Aorta (tissue), 5 donors: ENCODE measurements around the gene EEFSEC. TPM values are rescaled to one million over a fixed set of nuclear protein-coding genes. Genes with fewer than 3 reads are reported as not detected.

Experiments used
- ATAC-seq: fragments of 200-7000 bp; cut with Tn5 transposase; one replicate; pipeline ENCODE4 v1.9.1; 2022; ENCODE audit warnings: moderate library complexity; ENCODE audit not compliant: low FRiP score
- DNase-seq, 2 donors: peaks; one replicate each; pipeline ENCODE4 v3.0.0-alpha.2; 2020
- H3K27ac ChIP-seq, 2 donors: one replicate each; pipeline ENCODE4 v1.5.1; 2013; ENCODE audit warnings: low read length in 2 of 2, mild to moderate bottlenecking in 2 of 2, moderate library complexity in 2 of 2, control low read depth in 1 of 2, inconsistent platforms in 1 of 2, low read depth in 1 of 2
- H3K27me3 ChIP-seq, 2 donors: one replicate each; pipeline ENCODE4 v1.6.1; 2013; ENCODE audit warnings: control low read depth in 1 of 2, low read length in 1 of 2, mild to moderate bottlenecking in 1 of 2, moderate library complexity in 1 of 2; ENCODE audit not compliant: insufficient read depth in 2 of 2, control insufficient read depth in 1 of 2
- H3K36me3 ChIP-seq, 2 donors: one replicate each; pipeline ENCODE4 v1.6.1; 2013; ENCODE audit warnings: control low read depth in 1 of 2, low read length in 1 of 2, mild to moderate bottlenecking in 1 of 2; ENCODE audit not compliant: insufficient read depth in 2 of 2, control insufficient read depth in 1 of 2
- H3K4me1 ChIP-seq, 2 donors: one replicate each; pipeline ENCODE4 v1.6.1; 2013; ENCODE audit warnings: low read length in 2 of 2, control low read depth in 1 of 2, mild to moderate bottlenecking in 1 of 2, moderate library complexity in 1 of 2; ENCODE audit not compliant: insufficient read depth in 2 of 2, control insufficient read depth in 1 of 2
- H3K4me3 ChIP-seq, 2 donors: one replicate each; pipeline ENCODE4 v1.5.1; 2013; ENCODE audit warnings: low read length in 2 of 2, control low read depth in 1 of 2, mild to moderate bottlenecking in 1 of 2
- H3K9me3 ChIP-seq: one replicate; pipeline ENCODE4 v1.6.1; 2013; ENCODE audit warnings: mild to moderate bottlenecking, low read length; ENCODE audit not compliant: control insufficient read depth
- WGBS, 2 donors: extraction: QIAGEN DNeasy Blood & Tissue Kit; methylation state at CpG; one replicate each; pipeline ENCODE4 v1.1.7; 2013; 5-methylcytosine and 5-hydroxymethylcytosine counted together
- intact Hi-C, 2 donors: fragments of 100-400 bp; cut with DNase I; formaldehyde crosslinking; loops; one replicate each; pipeline versions ENCODE4 v1.14.2 to v1.15.0; 2022
- polyA plus RNA-seq, 2 donors: library from polyadenylated mRNA; stranded (reverse); fragments of 200-250 nt; gene quantifications; one replicate each; pipeline ENCODE4 v1.2.3, GENCODE V29; 2013
- total RNA-seq, 2 donors: library from RNA; stranded (reverse); fragmentation: NEBNext Ultra II Directional; extraction: Animal tissue kit (Norgen Biotek cat#: 25700); gene quantifications; one replicate each; pipeline ENCODE4 v1.2.1, GENCODE V29; 2021
- donor health status: healthy with polysubstance abuse.
- donor health status: Bipolar disorder and iron deficiency.
- donor health status: DM: no; HTN: no; CAD: no.
- donor health status: DM: no; HTN: no; CAD: no.
- donor health status: DM: yes; HTN: yes; CAD: no.

Gene EEFSEC
- total and polyA plus RNA-seq, 4 donors: 3.5 to 18.8 (median 11.6) TPM

DNA sequence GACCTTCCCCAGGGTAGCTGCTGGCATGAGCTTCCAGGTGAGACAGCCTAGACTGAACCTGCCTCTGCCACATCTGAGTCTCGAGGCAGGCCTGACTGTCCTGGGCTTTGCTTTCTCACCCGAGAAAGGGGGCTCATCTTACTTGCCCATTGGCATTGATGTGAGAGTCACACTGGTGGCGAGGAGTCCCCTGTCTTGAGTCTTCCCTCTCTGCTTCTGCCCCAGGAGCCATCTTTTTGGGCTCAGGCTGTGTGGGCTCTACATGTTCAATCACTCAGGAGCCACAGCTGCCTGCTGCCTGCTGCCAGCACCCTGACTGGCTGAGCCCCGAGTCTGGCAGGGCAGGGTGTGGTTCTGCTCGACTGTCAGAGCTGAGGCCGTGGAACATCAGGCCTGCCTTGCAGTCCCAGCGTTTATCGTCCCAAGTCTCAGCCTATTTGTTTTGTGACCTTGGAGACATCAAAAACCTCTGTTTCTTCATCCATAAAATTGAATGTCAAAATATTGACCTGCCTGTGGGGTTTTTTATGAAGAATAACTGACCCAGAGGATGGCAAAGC, 180.9 kb downstream of the EEFSEC start:
- Histone ChIP-seq H3K4me3 (no peak overlapping the region), H3K4me1 (no peaks in the 10 kb centered on the region), H3K27ac (no peak overlapping the region), H3K36me3 (no peaks in the 10 kb centered on the region), H3K27me3 (no peaks in the 10 kb centered on the region), H3K9me3 (no peaks in the 10 kb centered on the region)
- DNase-seq (no peak), ATAC-seq (no peak)
- WGBS, 2 donors: 88 to 91% methylated on average over 8 of the region's 8 CpGs
- intact Hi-C loops: no loop called here

DNA sequence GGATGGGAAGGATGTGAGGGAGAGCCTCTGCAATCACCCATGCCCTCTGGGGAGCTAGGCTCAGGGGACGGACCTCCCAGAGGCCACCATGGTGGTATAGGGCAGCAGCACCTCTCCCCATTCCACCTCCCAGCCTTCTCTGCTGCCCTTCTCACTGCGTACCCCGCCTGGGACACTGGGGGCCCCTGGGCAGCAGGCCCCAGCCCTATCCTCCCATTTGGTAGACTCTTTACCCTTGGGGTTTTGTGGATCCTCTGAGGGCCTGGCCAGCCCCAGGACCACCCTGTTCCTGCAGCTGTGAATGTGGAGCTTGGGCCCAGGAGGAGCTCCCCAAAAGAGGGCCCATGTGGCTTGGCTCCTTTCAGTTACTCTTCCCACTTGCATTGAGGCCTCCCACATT, 181.5 kb downstream of the EEFSEC start:
- no peaks in the 10 kb centered on the region for H3K9me3 ChIP-seq
- 100% methylated on average over 3 of the region's 3 CpGs for WGBS, 2 donors
- H3K4me1 ChIP-seq: no peaks in the 10 kb centered on the region
- H3K4me3 ChIP-seq: no peak overlapping the region
- intact Hi-C loops: no loop called here
- ATAC-seq: no peak
- H3K36me3 ChIP-seq: no peaks in the 10 kb centered on the region
- no peaks in the 10 kb centered on the region for H3K27me3 ChIP-seq
- no peak overlapping the region for H3K27ac ChIP-seq
- no peak for DNase-seq

DNA sequence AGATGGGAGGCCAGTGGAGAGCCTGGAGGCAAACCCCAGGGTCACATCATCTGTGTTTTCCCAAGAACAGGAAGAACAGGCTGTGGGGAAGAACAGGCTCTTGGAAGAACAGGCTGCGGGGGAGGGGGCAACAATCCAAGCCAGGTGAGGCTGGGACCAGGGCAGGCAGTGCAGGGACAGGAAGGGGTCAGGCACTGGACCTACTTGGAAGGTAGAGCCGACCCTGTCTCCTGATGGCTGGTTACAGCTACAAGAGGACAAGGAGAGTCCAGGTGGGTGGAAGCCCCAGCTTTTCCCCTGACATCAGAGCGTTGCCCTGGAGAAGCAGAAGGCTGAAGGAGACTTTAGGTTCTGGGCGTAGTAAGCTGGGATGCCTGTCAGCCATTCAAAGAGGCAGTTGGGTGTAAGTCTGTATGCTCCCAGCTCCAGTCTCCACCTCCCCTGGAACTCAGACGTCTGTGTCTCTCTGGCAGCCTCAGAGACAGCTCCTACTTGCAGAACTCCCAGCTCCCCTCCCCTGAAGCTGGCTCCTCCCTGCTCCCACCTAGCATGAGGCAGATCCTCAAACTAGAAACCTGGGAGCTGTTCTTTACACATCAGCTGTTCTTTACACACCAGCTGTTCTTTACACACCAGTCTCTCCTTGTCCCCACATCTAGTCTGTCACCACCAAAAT, 182.5 kb downstream of the EEFSEC start:
- Histone ChIP-seq H3K4me3 (no peak overlapping the region), H3K27ac (no peak overlapping the region), H3K4me1 (no peaks in the 10 kb centered on the region), H3K27me3 (no peaks in the 10 kb centered on the region), H3K36me3 (no peaks in the 10 kb centered on the region), H3K9me3 (no peaks in the 10 kb centered on the region)
- WGBS, 2 donors: 73 to 77% methylated on average over 5 of the region's 5 CpGs
- DNase-seq (peak in 1 of 2 donors; percentile 47), ATAC-seq (no peak)
- intact Hi-C loops: no loop called here

DNA sequence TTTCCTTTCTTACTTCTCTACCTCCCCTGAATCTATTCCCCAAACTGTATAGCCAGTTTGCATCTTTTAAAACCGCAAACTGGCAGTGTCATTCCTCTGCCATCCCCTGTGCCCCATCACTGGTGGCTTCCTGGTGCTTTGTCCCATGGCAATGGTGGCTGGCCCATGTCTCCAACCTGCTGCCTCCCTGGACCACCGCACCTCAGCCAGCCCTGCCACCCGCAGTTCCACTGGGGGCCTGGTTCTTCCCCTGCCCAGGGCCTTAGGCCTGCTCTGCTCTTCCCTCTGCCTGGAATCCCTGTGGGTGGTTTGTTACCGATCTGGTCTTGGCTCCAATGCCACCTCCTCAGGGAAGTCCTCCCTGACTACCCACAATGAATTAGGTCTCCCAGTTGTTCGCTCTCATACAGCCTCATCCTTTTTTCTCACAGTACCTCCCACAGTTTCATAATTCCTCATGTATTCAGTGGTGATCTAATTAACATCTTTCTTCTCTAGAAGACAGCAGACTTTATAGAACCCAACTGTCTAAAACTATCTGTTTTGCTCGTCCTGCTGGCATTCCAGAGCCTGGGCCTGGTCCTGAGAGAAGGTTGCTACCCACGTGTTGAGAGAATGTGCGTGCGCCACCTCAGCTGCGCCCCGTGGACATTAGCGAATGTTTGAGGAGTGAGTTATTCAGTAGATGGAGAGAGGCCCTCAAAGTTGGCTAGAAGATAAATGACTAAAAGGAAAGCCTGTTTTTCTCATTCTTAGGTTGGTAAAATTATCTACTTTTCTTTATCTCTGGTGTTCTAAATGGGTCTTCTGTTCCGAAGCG, 183.3 kb downstream of the EEFSEC start:
- no peak for ATAC-seq
- WGBS, 2 donors: 94 to 95% methylated on average over 14 of the region's 14 CpGs
- no peak overlapping the region for H3K27ac ChIP-seq

DNA sequence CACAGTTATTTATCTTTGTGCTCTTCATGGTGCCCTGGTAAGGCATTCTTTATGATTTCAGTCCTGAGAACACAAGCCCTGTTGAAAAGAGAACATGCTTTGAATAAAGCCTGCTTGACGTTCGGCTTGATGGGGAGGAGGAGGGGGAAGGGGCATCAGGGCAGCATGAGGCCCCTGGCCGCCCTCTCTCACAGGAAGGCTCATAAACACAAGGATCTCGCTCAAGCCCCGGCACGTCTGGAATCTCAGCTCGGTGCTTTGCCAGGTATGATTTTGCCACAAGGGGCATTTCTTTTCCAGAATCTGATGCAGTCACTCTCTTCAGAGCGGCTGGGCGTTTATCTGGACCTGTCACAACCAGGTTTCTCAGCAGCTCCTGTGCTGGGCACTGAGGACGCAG, 184.0 kb downstream of the EEFSEC start:
- 63 to 82% methylated on average over 10 of the region's 10 CpGs for WGBS, 2 donors
- Histone ChIP-seq H3K36me3 (no peaks in the 10 kb centered on the region), H3K4me3 (no peak overlapping the region), H3K27me3 (no peaks in the 10 kb centered on the region), H3K9me3 (no peaks in the 10 kb centered on the region), H3K27ac (no peak overlapping the region), H3K4me1 (no peaks in the 10 kb centered on the region)
- DNase-seq (no peak), ATAC-seq (no peak)
- intact Hi-C loops: no loop called here

More for the DNA sequence above, 183.3 kb downstream of the EEFSEC start:
- H3K36me3 ChIP-seq: no peaks in the 10 kb centered on the region
- no peak for DNase-seq
- H3K27me3 ChIP-seq: no peaks in the 10 kb centered on the region
- no peaks in the 10 kb centered on the region for H3K4me1 ChIP-seq
- H3K9me3 ChIP-seq: no peaks in the 10 kb centered on the region
- intact Hi-C loops: no loop called here
- H3K4me3 ChIP-seq: no peak overlapping the region

DNA sequence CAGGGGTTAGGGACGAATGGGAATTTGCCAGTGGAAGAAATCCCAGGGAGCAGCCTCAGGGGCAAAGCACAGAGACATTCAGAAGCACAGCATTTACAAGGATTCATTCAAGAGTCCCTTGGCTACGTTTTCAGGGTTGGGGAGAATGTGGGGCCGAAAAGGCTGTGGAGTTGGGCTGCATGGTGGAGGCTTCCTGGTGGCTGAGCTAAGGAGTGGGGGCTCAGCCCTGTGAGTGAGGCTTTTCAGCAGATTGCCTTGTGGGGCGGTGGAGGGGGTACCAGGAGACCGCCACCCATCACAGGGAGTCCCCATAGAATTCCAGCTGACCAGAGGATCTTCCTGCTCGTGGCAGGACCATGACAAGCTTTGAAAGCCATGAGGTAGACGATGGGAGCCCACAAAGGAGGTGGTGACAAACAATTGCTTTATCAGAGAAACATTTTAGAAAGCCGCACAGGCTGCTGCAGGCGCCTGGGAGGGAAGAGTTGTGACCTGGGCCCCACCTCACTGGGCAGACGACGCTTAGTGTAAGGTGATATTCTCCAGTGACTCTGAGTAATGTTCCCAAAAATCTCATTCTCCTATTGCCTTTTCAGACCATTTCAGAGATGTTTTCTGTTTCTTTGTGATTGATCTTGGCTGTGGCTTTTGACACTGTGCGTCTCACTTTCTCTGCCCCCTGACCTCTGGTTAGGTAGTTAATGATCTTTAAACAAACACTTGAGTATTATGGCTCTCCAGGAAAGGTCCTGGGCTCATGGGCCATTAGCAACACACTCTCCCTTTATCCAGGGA, 185.5 kb downstream of the EEFSEC start:
- WGBS, 2 donors: 94 to 95% methylated on average over 12 of the region's 12 CpGs
- Histone ChIP-seq H3K4me1 (no peaks in the 10 kb centered on the region), H3K27ac (no peak overlapping the region), H3K36me3 (no peaks in the 10 kb centered on the region), H3K9me3 (no peaks in the 10 kb centered on the region), H3K4me3 (no peak overlapping the region), H3K27me3 (no peaks in the 10 kb centered on the region)
- intact Hi-C loops: no loop called here
- ATAC-seq: no peak
- DNase-seq: no peak

DNA sequence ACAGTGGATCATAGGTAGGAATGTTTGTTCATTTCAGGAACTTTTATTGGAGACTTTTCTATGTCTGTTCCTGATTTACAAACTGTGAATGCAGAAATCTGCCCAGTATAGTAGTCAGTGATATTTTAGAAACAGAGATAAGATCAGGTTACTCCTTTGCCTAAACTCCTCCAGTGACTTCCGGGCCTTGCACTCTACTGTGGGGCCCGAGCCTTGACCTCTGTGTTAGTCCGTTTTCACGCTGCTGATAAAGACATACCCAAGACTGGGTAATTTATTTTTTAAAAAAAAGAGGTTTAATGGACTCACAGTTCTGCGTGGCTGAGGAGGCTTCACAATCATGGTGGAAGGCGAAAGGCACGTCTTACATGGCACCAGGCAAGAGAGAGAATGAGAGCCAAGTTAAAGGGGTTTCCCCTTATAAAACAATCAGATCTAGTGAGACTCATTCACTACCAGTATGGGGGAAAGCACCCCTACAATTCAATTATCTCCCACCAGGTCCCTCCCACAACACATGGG, 186.3 kb downstream of the EEFSEC start:
- WGBS, 2 donors: 92 to 93% methylated on average over 7 of the region's 7 CpGs

DNA sequence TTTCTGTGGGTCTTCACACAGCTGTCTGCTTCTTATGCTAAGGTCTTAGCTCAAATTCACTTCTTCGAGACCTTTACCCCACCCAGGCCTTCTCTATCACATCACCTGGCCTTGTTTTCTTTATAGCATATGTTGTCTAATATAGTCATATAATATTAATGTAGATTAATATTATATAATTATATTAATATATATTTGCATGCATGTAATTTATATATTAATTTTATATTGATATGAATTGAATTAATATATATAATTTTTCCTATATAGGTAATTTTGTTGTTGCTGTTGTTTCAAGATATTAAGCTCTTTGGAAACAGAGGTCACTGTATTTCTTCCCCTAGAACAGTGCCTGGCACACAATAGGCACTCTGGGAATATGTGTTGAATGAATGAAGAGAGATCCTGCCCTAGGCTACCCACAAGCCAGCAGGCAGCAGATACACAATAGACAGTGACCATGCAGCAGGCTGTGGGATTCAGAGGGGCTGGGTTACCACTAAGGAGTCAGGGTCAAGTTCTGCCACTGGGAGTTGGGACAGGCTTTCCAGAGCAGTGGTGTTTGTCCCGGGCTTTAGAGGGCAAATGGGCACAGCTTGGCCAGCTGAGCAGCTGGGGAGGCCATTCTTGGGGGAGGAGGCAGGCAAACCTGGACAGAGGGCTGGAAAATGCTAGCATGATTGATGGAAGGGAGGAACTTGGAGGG, 187.1 kb downstream of the EEFSEC start:
- no peak overlapping the region for H3K4me3 ChIP-seq
- H3K27me3 ChIP-seq: no peaks in the 10 kb centered on the region
- no peaks in the 10 kb centered on the region for H3K36me3 ChIP-seq
- no peak overlapping the region for H3K27ac ChIP-seq
- DNase-seq (no peak), ATAC-seq (no peak)
- H3K9me3 ChIP-seq: no peaks in the 10 kb centered on the region
- WGBS, 2 donors: 62 to 83% methylated on average over 2 of the region's 2 CpGs
- intact Hi-C loops: no loop called here
- no peaks in the 10 kb centered on the region for H3K4me1 ChIP-seq

More for the DNA sequence above, 186.3 kb downstream of the EEFSEC start:
- intact Hi-C loops: no loop called here
- no peak overlapping the region for H3K4me3 ChIP-seq
- H3K27ac ChIP-seq: no peak overlapping the region
- DNase-seq (no peak), ATAC-seq (no peak)
- no peaks in the 10 kb centered on the region for H3K4me1 ChIP-seq
- H3K27me3 ChIP-seq: no peaks in the 10 kb centered on the region
- no peaks in the 10 kb centered on the region for H3K9me3 ChIP-seq
- H3K36me3 ChIP-seq: no peaks in the 10 kb centered on the region
